ENCODE data around the gene TSPYL1.
A peak's percentile ranks its signal among the peaks of the same experiment; 100 is the strongest.

TSPYL1 gene

DNA sequence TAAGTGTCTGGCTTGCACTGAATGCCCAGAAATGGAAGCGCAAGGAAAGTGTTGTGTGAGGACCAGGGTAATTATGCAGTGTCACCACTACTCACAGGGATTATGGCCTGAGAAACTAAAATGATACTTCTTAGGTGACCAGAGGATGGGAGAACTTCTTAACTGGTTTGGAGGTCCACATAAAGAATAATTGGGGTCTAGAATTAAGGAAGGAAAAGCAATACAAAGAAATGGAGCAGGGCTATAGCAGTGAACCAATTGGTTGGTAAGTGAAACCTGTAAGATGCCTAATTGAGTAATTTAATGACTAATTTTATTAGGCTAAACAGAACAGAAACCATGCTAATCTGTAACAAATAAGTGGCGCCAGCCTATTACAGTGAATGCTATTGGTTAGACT is 31.2 kb downstream of the TSPYL1 start:
- POLR2A ChIA-PET, result no interaction called here
- Histone ChIP-seq H3K36me3 (ENCODE audit: control insufficient read depth in 2 of 2, insufficient read depth in 1 of 2, low read length in 2 of 2) (peaks cover 0 to 15% of the 10 kb centered on the region in 2 experiments; a peak in 1 of 3 replicates), H3K27ac (ENCODE audit: extremely low read depth, low read depth, low read length) (no peak overlapping the region), H3K4me3 (ENCODE audit: low read depth, low read length) (no peak overlapping the region), H3K4me1 (ENCODE audit: control insufficient read depth, insufficient read depth, low read length) (peaks cover 22% of the 10 kb centered on the region; the same call in 1 of the 2 replicates), H3K9me3 (ENCODE audit: control insufficient read depth, insufficient read depth, low read depth, low read length) (no peaks in the 10 kb centered on the region)
- TF ChIP-seq ZNF211 (tag by site-specific recombination; IDR thresholded peaks at IDR 0.05; ENCODE audit: low read depth), result no peak
- peak; percentile 97 for TF ChIP-seq ZNF133 (tag by site-specific recombination; IDR thresholded peaks at IDR 0.05)
- CTCF ChIA-PET, result interaction anchor here (1.3 kb wide), 1 partner anchor 22 kb away, joined by 3 read pairs; no protein-coding TSS in a partner anchor

DNA sequence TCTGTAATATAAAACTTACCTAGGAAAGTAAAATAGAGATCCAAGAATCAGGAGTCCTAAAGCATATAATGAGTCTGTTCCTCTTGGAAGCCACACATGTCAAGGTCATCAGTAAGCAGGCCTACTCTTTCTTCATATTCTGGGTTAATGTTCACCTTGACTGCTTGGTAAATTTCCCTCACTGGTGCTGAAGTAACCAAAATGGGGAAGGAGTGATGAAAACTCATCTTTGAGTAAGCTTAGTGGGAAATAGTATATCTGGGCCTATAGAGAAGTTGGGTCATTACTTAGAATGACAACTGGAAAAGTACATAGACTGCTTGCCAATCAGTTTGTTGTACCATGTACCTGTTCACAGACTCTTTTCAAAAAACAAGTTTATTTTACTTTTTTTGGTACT is 32.4 kb downstream of the TSPYL1 start:
- Histone ChIP-seq H3K4me3 (ENCODE audit: low read depth, low read length) (no peak overlapping the region), H3K9me3 (ENCODE audit: control insufficient read depth, insufficient read depth, low read depth, low read length) (no peaks in the 10 kb centered on the region), H3K27ac (ENCODE audit: extremely low read depth, low read depth, low read length) (no peak overlapping the region), H3K4me1 (ENCODE audit: control insufficient read depth, insufficient read depth, low read length) (peaks cover 26% of the 10 kb centered on the region; the same call in 1 of the 2 replicates), H3K36me3 (ENCODE audit: control insufficient read depth in 2 of 2, insufficient read depth in 1 of 2, low read length in 2 of 2) (peaks cover 0 to 11% of the 10 kb centered on the region in 2 experiments; a peak in 1 of 3 replicates)
- CTCF ChIA-PET, result interaction anchor here (0.6 to 1.4 kb wide), 3 partner anchors 22 to 1390 kb away, joined by 3 to 4 read pairs (median 3); no protein-coding TSS in a partner anchor
- TF ChIP-seq, protein P1, sequence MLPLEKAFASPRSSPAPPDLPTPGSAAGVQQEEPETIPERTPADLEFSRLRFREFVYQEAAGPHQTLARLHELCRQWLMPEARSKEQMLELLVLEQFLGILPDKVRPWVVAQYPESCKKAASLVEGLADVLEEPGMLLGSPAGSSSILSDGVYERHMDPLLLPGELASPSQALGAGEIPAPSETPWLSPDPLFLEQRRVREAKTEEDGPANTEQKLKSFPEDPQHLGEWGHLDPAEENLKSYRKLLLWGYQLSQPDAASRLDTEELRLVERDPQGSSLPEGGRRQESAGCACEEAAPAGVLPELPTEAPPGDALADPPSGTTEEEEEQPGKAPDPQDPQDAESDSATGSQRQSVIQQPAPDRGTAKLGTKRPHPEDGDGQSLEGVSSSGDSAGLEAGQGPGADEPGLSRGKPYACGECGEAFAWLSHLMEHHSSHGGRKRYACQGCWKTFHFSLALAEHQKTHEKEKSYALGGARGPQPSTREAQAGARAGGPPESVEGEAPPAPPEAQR (tag by site-specific recombination; IDR thresholded peaks at IDR 0.05), result no peak
- TF ChIP-seq ZNF529 (tag by site-specific recombination; IDR thresholded peaks at IDR 0.05; ENCODE audit: insufficient replicate concordance) (no peak), IKZF3 (tag by site-specific recombination; IDR thresholded peaks at IDR 0.05) (no peak), HOXA7 (CRISPR knock-in tag; IDR thresholded peaks at IDR 0.05; ENCODE audit: borderline replicate concordance) (no peak), ZNF175 (tag by site-specific recombination; IDR thresholded peaks at IDR 0.05) (no peak), HOXD13 (CRISPR knock-in tag; IDR thresholded peaks at IDR 0.05; ENCODE audit: borderline replicate concordance) (no peak), EGR2 (tag by site-specific recombination; IDR thresholded peaks at IDR 0.05; ENCODE audit: low read depth) (no peak), ZNF514 (tag by site-specific recombination; IDR thresholded peaks at IDR 0.05) (no peak), ZNF610 (tag by site-specific recombination; IDR thresholded peaks at IDR 0.05; ENCODE audit: borderline replicate concordance) (no peak), REPIN1 (tag by site-specific recombination; IDR thresholded peaks at IDR 0.05; ENCODE audit: low read depth) (no peak), ZNF473 (tag by site-specific recombination; IDR thresholded peaks at IDR 0.05) (no peak), ZNF830 (tag by site-specific recombination; IDR thresholded peaks at IDR 0.05; ENCODE audit: low read depth) (no peak), ZNF571 (tag by site-specific recombination; IDR thresholded peaks at IDR 0.05) (no peak)
- TF ChIP-seq, protein P2, sequence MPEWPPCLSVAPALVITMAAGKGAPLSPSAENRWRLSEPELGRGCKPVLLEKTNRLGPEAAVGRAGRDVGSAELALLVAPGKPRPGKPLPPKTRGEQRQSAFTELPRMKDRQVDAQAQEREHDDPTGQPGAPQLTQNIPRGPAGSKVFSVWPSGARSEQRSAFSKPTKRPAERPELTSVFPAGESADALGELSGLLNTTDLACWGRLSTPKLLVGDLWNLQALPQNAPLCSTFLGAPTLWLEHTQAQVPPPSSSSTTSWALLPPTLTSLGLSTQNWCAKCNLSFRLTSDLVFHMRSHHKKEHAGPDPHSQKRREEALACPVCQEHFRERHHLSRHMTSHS (tag by site-specific recombination; IDR thresholded peaks at IDR 0.05), result no peak
- TF ChIP-seq, protein P3, sequence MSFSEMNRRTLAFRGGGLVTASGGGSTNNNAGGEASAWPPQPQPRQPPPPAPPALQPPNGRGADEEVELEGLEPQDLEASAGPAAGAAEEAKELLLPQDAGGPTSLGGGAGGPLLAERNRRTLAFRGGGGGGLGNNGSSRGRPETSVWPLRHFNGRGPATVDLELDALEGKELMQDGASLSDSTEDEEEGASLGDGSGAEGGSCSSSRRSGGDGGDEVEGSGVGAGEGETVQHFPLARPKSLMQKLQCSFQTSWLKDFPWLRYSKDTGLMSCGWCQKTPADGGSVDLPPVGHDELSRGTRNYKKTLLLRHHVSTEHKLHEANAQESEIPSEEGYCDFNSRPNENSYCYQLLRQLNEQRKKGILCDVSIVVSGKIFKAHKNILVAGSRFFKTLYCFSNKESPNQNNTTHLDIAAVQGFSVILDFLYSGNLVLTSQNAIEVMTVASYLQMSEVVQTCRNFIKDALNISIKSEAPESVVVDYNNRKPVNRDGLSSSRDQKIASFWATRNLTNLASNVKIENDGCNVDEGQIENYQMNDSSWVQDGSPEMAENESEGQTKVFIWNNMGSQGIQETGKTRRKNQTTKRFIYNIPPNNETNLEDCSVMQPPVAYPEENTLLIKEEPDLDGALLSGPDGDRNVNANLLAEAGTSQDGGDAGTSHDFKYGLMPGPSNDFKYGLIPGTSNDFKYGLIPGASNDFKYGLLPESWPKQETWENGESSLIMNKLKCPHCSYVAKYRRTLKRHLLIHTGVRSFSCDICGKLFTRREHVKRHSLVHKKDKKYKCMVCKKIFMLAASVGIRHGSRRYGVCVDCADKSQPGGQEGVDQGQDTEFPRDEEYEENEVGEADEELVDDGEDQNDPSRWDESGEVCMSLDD (tag by site-specific recombination; IDR thresholded peaks at IDR 0.05), result no peak
- TF ChIP-seq, protein P4, sequence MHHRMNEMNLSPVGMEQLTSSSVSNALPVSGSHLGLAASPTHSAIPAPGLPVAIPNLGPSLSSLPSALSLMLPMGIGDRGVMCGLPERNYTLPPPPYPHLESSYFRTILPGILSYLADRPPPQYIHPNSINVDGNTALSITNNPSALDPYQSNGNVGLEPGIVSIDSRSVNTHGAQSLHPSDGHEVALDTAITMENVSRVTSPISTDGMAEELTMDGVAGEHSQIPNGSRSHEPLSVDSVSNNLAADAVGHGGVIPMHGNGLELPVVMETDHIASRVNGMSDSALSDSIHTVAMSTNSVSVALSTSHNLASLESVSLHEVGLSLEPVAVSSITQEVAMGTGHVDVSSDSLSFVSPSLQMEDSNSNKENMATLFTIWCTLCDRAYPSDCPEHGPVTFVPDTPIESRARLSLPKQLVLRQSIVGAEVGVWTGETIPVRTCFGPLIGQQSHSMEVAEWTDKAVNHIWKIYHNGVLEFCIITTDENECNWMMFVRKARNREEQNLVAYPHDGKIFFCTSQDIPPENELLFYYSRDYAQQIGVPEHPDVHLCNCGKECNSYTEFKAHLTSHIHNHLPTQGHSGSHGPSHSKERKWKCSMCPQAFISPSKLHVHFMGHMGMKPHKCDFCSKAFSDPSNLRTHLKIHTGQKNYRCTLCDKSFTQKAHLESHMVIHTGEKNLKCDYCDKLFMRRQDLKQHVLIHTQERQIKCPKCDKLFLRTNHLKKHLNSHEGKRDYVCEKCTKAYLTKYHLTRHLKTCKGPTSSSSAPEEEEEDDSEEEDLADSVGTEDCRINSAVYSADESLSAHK (tag by site-specific recombination; IDR thresholded peaks at IDR 0.05), result no peak
- TF ChIP-seq, protein P5, sequence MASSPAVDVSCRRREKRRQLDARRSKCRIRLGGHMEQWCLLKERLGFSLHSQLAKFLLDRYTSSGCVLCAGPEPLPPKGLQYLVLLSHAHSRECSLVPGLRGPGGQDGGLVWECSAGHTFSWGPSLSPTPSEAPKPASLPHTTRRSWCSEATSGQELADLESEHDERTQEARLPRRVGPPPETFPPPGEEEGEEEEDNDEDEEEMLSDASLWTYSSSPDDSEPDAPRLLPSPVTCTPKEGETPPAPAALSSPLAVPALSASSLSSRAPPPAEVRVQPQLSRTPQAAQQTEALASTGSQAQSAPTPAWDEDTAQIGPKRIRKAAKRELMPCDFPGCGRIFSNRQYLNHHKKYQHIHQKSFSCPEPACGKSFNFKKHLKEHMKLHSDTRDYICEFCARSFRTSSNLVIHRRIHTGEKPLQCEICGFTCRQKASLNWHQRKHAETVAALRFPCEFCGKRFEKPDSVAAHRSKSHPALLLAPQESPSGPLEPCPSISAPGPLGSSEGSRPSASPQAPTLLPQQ (tag by site-specific recombination; IDR thresholded peaks at IDR 0.05), result no peak
- POLR2A ChIA-PET, result no interaction called here

All from HEK293 (cell line).